Left lobe of liver (tissue), 2 donors: ENCODE results near the gene TATDN3. TPM values are rescaled to one million over a fixed set of nuclear protein-coding genes. Genes with fewer than 3 reads are reported as not detected.
"Not testable (repeated sequence)": the region's sequence is repeated elsewhere in the genome, so short reads cannot be mapped to it uniquely, and the experiment has no call there.

Experiments used
- ATAC-seq: fragments of 200-7000 bp; cut with Tn5 transposase; one replicate; pipeline ENCODE4 v1.9.1; 2020; ENCODE audit warnings: mild to moderate bottlenecking, moderate library complexity
- DNase-seq: peaks from one replicate; pipeline ENCODE4 v3.0.0-alpha.2; 2020; ENCODE audit warnings: low spot score
- total RNA-seq: library from RNA; stranded (reverse); gene quantifications from one replicate; pipeline ENCODE4 v1.2.1, GENCODE V29; 2021
- donor health status: DM: no; HTN: no; CAD: no; lungs with moderate emphysema.
- donor health status: DM: no; HTN: yes; CAD: no.

Gene TATDN3, protein sequence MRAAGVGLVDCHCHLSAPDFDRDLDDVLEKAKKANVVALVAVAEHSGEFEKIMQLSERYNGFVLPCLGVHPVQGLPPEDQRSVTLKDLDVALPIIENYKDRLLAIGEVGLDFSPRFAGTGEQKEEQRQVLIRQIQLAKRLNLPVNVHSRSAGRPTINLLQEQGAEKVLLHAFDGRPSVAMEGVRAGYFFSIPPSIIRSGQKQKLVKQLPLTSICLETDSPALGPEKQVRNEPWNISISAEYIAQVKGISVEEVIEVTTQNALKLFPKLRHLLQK
- total RNA-seq, result 7.7 TPM

GRCh38 chr1:212791676-212792395 lies at the start of gene TATDN3, which contains the start of gene NSL1:
TATDN3 (plus strand) TSS chr1:212791894; CDS start chr1:212791922, 28 bp downstream.
NSL1 (minus strand) TSS chr1:212791777; CDS start chr1:212791763, 14 bp downstream.
- ATAC-seq (peak; percentile 96), DNase-seq (peak; percentile 97)

DNA sequence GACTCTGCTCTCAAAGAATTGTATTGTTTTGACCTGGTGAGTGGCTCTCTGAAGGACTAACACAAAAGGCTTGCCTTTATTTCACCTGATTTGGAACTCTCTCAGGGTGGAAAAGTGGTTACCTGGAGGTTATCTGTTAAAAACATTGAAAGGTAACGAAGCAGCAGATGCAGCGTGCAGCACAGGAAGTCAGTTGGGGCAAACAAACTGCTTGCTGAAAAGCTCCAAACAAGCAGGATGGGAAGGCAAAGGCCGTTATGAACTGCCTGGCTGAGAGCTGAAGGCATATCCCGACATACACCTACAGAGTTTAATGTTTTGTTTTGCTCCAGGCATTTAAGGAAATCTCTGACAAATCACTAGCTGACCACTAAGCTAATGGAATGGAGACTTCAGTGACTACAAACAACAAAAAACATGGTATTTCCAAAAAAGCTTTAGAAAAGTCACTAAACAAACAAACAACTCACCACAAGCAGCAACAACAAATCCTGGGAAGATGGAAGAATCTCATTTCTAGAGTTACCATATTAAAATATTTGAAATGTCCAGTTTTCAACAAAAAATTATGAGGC lies 47.7 kb upstream of the TATDN3 start:
- ATAC-seq (no peak), DNase-seq (no peak)

DNA sequence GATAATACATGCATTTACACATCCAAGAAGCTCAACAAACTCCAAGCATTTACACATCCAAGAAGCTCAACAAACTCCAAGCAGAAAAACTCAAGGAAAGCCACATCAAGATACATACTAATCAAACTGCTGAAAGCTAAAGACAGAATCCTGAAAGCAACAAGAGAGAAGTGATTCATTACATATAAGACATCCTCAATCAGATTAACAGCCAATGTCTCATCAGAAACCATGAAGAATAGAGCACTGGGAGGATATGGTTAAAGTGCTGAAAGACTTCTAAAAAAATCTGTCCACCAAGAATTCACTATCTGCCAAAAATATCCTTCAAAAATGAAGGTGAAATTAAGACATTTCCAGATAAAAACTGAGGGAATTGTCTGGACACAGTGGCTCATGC lies 46.4 kb upstream of the TATDN3 start:
- DNase-seq (no peak), ATAC-seq (no peak)

DNA sequence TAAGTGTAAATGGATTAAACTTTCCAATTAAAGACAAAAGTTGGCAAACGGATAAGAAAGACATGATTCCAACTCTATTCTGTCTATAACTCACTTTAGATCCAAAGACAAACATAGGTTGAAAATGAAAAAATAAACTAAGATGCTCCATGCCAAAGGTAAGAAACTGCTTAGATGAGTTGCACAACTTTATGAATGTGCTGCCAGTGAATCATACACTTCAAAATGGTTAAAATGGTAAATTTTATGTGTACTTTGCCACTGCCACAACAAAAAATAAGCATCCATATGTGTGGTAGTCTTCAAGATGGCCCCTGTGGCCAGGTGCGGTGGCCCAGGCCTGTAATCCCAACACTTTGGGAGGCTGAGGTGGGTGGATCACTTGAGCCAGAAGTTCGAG lies 45.1 kb upstream of the TATDN3 start:
- ATAC-seq, result no peak

DNA sequence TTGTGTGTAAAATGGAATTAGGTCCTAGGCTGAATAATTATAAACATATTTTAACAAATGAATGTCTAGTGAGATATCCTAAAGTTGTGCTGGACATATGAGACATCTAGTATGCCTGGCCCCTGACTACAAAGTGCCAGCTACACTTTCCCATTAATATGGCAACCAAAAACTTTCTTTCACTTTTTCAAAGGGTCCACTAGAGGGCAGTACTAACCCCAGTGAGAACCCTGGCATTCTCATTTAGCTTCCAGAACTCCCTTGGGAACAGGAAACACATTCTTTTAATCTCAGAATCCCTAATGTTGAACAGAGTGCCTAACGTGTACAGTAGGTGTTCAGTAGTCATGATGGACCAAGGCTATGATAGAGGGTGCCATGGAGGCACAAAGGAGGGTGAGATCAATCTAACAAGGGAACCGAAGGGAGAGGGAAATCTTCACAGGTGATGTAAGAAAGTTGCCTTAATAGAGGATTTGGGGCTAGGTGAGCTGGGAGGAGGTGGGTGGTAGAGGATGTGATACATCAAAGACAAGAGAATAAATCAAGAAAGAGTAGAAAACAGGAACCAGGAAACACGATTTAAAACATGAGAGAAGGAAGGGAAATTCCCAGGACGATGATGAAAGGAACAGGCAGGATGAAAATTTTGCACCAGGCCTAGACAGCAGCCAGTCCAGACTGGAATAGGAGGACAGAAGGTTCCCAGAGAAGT lies 41.7 kb upstream of the TATDN3 start:
- ATAC-seq, result peak; percentile 88
- DNase-seq, result no peak

More for the DNA sequence above, 45.1 kb upstream of the TATDN3 start:
- DNase-seq, result no peak

- DNase-seq (no peak), ATAC-seq (peak; percentile 69)
Observed at GRCh38 chr1:212752252-212752933, 39.3 kb upstream of the TATDN3 start.

DNA sequence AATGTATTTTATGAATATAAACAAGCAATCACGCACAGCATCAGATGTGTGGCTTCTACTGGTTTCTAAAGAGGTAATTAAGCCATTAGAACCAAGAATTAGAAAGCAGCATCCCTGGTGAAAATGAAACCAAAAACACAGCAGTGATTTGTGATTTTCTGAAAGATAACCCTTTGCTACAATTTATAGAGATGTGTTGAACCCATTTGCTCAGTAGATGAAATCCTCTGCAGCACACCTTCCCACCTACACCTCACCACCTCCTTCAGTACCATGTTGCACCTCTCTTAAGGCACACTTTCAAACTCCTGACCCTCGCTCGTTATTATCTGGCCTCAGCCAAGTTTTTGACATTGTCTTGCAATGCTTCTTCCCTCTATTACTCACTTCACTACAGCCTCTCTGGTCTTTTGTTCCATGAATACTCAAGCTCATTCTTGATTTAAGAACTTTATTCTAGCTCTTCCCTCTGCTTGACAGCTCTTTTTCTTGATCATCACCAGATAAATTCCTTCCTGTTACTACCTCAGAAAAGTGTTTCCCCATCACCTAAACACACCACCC lies 38.7 kb upstream of the TATDN3 start:
- ATAC-seq (peak; percentile 27), DNase-seq (no peak)

GRCh38 chr1:212753749-212754148 lies 37.9 kb upstream of the TATDN3 start:
- no peak for DNase-seq
- no peak for ATAC-seq

DNA sequence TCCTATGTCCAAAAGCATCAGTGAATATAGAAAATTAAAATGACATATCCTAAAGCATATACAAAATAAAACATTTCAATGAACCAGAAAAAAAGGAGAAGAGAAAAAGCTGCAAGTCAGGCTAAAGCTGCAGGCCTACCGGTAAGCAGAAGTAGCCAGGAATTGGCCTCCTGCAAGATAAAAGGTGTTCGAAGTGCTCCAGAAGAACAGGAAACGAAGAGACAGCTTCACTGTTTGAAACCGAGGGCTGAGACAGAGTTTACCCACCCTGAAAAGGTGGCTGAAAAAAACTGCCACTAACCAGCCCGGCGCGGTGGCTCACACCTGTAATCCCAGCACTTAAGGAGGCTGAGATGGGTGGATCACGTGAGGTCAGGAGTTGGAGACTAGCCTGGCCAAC lies 37.5 kb upstream of the TATDN3 start:
- no peak for ATAC-seq
- DNase-seq, result no peak

DNA sequence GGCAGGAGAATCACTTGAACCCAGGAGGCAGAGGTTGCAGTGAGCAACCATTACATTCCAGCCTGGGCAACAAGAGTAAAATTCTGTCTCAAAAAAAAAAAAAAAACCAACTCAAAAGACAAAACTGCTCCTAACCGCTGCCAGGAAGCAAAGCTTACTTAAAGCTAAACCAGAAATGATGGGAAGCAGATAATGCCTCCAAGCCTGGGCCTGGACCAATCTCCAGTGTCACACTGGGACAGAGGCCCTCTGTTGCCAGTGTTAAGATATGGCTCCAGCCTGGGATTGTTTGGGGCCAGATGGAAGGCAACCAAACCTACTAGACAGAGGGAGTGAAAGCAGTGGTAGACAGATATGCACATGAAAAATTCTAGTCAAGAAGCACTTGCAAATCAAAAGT lies 37.0 kb upstream of the TATDN3 start:
- ATAC-seq (peak; percentile 44), DNase-seq (no peak)

GRCh38 chr1:212759683-212760082 lies 32.0 kb upstream of the TATDN3 start:
- DNase-seq (no peak), ATAC-seq (no peak)

GRCh38 chr1:212760126-212760823 lies 31.4 kb upstream of the TATDN3 start:
- DNase-seq, result no peak

GRCh38 chr1:212762234-212762633 lies 29.5 kb upstream of the TATDN3 start:
- DNase-seq, result no peak
- peak; percentile 74 for ATAC-seq

More at GRCh38 chr1:212760126-212760823, 31.4 kb upstream of the TATDN3 start:
- ATAC-seq, result peak; percentile 45

GRCh38 chr1:212762839-212763238 lies 28.9 kb upstream of the TATDN3 start:
- ATAC-seq, result no peak

GRCh38 chr1:212764718-212765281 lies 26.9 kb upstream of the TATDN3 start:
- not testable (repeated sequence) for DNase-seq, ATAC-seq

More at GRCh38 chr1:212762839-212763238, 28.9 kb upstream of the TATDN3 start:
- DNase-seq, result no peak

- not testable (repeated sequence) for ATAC-seq, DNase-seq
Observed at GRCh38 chr1:212766825-212767224, 24.9 kb upstream of the TATDN3 start.

- ATAC-seq, result no peak
- DNase-seq, result no peak
Observed at GRCh38 chr1:212769459-212770167, 22.1 kb upstream of the TATDN3 start.

DNA sequence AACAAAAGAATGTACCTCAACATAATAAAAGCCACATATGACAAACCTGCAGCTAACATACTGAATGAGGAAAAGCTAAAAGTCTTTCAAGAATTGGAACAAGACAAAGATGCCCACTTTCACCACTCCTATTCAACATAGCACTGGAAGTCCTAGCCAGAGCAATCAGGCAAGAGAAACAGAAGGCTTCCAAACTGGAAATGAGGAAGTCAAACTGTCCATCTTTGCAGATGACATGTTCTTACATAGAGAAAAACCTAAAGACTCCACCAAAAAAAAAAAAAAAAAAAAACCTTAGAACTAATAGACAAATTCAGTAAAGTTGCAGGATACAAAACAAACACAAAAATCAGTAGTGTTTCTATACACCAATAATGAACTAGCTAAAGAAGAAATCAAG lies 20.4 kb upstream of the TATDN3 start:
- ATAC-seq (no peak), DNase-seq (no peak)

GRCh38 chr1:212773011-212773410 lies 18.7 kb upstream of the TATDN3 start:
- ATAC-seq, result no peak
- no peak for DNase-seq
